HEK293 (cell line): ENCODE measurements around the gene OR2AE1.
A peak's percentile ranks its signal among the peaks of the same experiment; 100 is the strongest.

ENCODE experiments used
- AEBP2 ChIP-seq: fragments of 450-650 bp; formaldehyde crosslinking; IDR thresholded peaks from 2 replicates; pipeline ENCODE4 v1.5.1; 2016; ENCODE audit warnings: missing biosample characterization, missing genetic modification characterization, borderline replicate concordance
- BCL6B ChIP-seq: fragments of 450-650 bp; formaldehyde crosslinking; IDR thresholded peaks from 2 replicates; pipeline ENCODE4 v1.5.1; 2017; ENCODE audit warnings: missing biosample characterization, missing genetic modification characterization
- GLIS2 ChIP-seq: fragments of 450-650 bp; formaldehyde crosslinking; IDR thresholded peaks from 2 replicates; pipeline ENCODE4 v1.5.1; 2016; ENCODE audit warnings: missing biosample characterization, missing genetic modification characterization
- PRDM2 ChIP-seq: fragments of 450-650 bp; formaldehyde crosslinking; IDR thresholded peaks from 2 replicates; pipeline ENCODE4 v1.5.1; 2016; ENCODE audit warnings: missing biosample characterization, missing genetic modification characterization, borderline replicate concordance
- ZBTB48 ChIP-seq: fragments of 450-650 bp; formaldehyde crosslinking; IDR thresholded peaks from 2 replicates; pipeline ENCODE4 v1.5.1; 2016; ENCODE audit warnings: missing biosample characterization, missing genetic modification characterization
- ZFP37 ChIP-seq: fragments of 450-650 bp; formaldehyde crosslinking; IDR thresholded peaks from 2 replicates; pipeline ENCODE4 v1.5.1; 2016; ENCODE audit warnings: missing biosample characterization, missing genetic modification characterization
- ZNF112 ChIP-seq: fragments of 450-650 bp; formaldehyde crosslinking; IDR thresholded peaks from 2 replicates; pipeline ENCODE4 v1.5.0; 2017; ENCODE audit warnings: missing biosample characterization, missing genetic modification characterization
- ZNF121 ChIP-seq: fragments of 450-650 bp; formaldehyde crosslinking; IDR thresholded peaks from 2 replicates; pipeline ENCODE4 v1.5.1; 2016; ENCODE audit warnings: missing biosample characterization, missing genetic modification characterization
- ZNF133 ChIP-seq: fragments of 450-650 bp; formaldehyde crosslinking; IDR thresholded peaks from 2 replicates; pipeline ENCODE4 v1.5.1; 2016; ENCODE audit warnings: missing biosample characterization, missing genetic modification characterization
- ZNF138 ChIP-seq: fragments of 450-650 bp; formaldehyde crosslinking; IDR thresholded peaks from 2 replicates; pipeline ENCODE4 v1.5.1; 2016; ENCODE audit warnings: missing biosample characterization, missing genetic modification characterization, borderline replicate concordance
- ZNF157 ChIP-seq: fragments of 450-650 bp; formaldehyde crosslinking; IDR thresholded peaks from 2 replicates; pipeline ENCODE4 v1.5.1; 2016; ENCODE audit warnings: missing biosample characterization, missing genetic modification characterization
- ZNF18 ChIP-seq: fragments of 450-650 bp; formaldehyde crosslinking; IDR thresholded peaks from 2 replicates; pipeline ENCODE4 v1.5.1; 2016; ENCODE audit warnings: missing biosample characterization, missing genetic modification characterization
- ZNF2 ChIP-seq: fragments of 450-650 bp; formaldehyde crosslinking; IDR thresholded peaks from 2 replicates; pipeline ENCODE4 v1.5.1; 2016; ENCODE audit warnings: missing biosample characterization, missing genetic modification characterization
- ZNF26 ChIP-seq: fragments of 450-650 bp; formaldehyde crosslinking; IDR thresholded peaks from 2 replicates; pipeline ENCODE4 v1.5.1; 2016; ENCODE audit warnings: missing biosample characterization, missing genetic modification characterization
- ZNF302 ChIP-seq: fragments of 450-650 bp; formaldehyde crosslinking; IDR thresholded peaks from 2 replicates; pipeline ENCODE4 v1.5.1; 2016; ENCODE audit warnings: missing biosample characterization, missing genetic modification characterization, low read depth
- ZNF391 ChIP-seq: fragments of 450-650 bp; formaldehyde crosslinking; IDR thresholded peaks from 2 replicates; pipeline ENCODE4 v1.5.1; 2016; ENCODE audit warnings: low read depth, missing biosample characterization, missing genetic modification characterization, borderline replicate concordance
- ZNF473 ChIP-seq: fragments of 450-650 bp; formaldehyde crosslinking; IDR thresholded peaks from 2 replicates; pipeline ENCODE4 v1.5.1; 2017; ENCODE audit warnings: missing biosample characterization, missing genetic modification characterization
- ZNF510 ChIP-seq: fragments of 450-650 bp; formaldehyde crosslinking; IDR thresholded peaks from 2 replicates; pipeline ENCODE4 v1.5.1; 2018; ENCODE audit warnings: mild to moderate bottlenecking, missing genetic modification characterization, missing biosample characterization; ENCODE audit not compliant: insufficient replicate concordance
- ZNF529 ChIP-seq: fragments of 450-650 bp; formaldehyde crosslinking; IDR thresholded peaks from 2 replicates; pipeline ENCODE4 v1.5.1; 2017; ENCODE audit warnings: missing genetic modification characterization, missing biosample characterization; ENCODE audit not compliant: insufficient replicate concordance
- ZNF558 ChIP-seq: fragments of 450-650 bp; formaldehyde crosslinking; IDR thresholded peaks from 2 replicates; pipeline ENCODE4 v1.5.1; 2016; ENCODE audit warnings: missing biosample characterization, missing genetic modification characterization
- ZNF560 ChIP-seq: fragments of 450-650 bp; formaldehyde crosslinking; IDR thresholded peaks from 2 replicates; pipeline ENCODE4 v1.5.1; 2017; ENCODE audit warnings: missing biosample characterization, missing genetic modification characterization, borderline replicate concordance
- ZNF704 ChIP-seq: fragments of 450-650 bp; formaldehyde crosslinking; IDR thresholded peaks from 2 replicates; pipeline ENCODE4 v1.5.1; 2016; ENCODE audit warnings: missing biosample characterization, missing genetic modification characterization
- ZNF791 ChIP-seq: fragments of 450-650 bp; formaldehyde crosslinking; IDR thresholded peaks from 2 replicates; pipeline ENCODE4 v1.5.1; 2016; ENCODE audit warnings: missing biosample characterization, missing genetic modification characterization
- ZSCAN5A ChIP-seq: fragments of 450-650 bp; formaldehyde crosslinking; IDR thresholded peaks from 2 replicates; pipeline ENCODE4 v1.5.1; 2016; ENCODE audit warnings: missing biosample characterization, missing genetic modification characterization

The OR2AE1 gene

GRCh38 chr7:99918959-99919813 lies 42.4 kb upstream of the OR2AE1 start, which contains the start of gene TRIM4 (continued):
- TF ChIP-seq ZNF112 (tag by site-specific recombination) (no peak), GLIS2 (tag by site-specific recombination) (peak; percentile 80), ZNF560 (no peak), ZNF18 (tag by site-specific recombination) (no peak), BCL6B (tag by site-specific recombination) (no peak), PRDM2 (no peak), ZNF121 (tag by site-specific recombination) (no peak; the same call in 1 of the 2 replicates), ZNF138 (tag by site-specific recombination) (no peak), ZNF157 (tag by site-specific recombination) (no peak), ZNF133 (tag by site-specific recombination) (no peak), ZNF704 (tag by site-specific recombination) (no peak), ZNF391 (tag by site-specific recombination) (no peak), ZNF26 (tag by site-specific recombination) (no peak), AEBP2 (no peak), ZNF302 (tag by site-specific recombination) (no peak), ZNF529 (tag by site-specific recombination) (no peak), ZNF2 (peak; percentile 76), ZSCAN5A (no peak), ZBTB48 (tag by site-specific recombination) (peak; percentile 48; the same call in 1 of the 2 replicates), ZNF510 (tag by site-specific recombination) (no peak), ZNF791 (tag by site-specific recombination) (no peak), ZFP37 (tag by site-specific recombination) (peak; percentile 71; the same call in 1 of the 2 replicates), ZNF558 (no peak), ZNF473 (tag by site-specific recombination) (no peak)
